Activated CD4-positive, alpha-beta T cell treated with anti-CD3 and anti-CD28 coated beads, Interleukin-2, amount 10 ng/mL, durations not matched to agents 7 days and 5 days (primary cell): Measurements from ENCODE around the gene TXNDC2. TPM values are rescaled to one million over a fixed set of nuclear protein-coding genes. Genes with fewer than 3 reads are reported as not detected.
"Not testable (repeated sequence)": the region's sequence is repeated elsewhere in the genome, so short reads cannot be mapped to it uniquely, and the experiment has no call there.

Experiments
- CTCF ChIA-PET: fragments of 350-600 bp; sonication (Branson Sonifier 250); formaldehyde crosslinking; loops from one replicate; lab custom pipeline; 2021; ENCODE audit warnings: antibody characterized with exemption; lab: Charles Lee
- POLR2A ChIA-PET: fragments of 350-600 bp; sonication (Branson Sonifier 250); formaldehyde crosslinking; loops from one replicate; lab custom pipeline; 2021; ENCODE audit warnings: antibody characterized with exemption; lab: Charles Lee
- DNase-seq: peaks from one replicate; pipeline ENCODE4 v3.0.0-alpha.2; 2020
- H3K27ac Mint-ChIP-seq: one replicate; pipeline ENCODE4 v1.8.0; 2021; ENCODE audit warnings: mild to moderate bottlenecking, moderate library complexity, mixed read lengths
- H3K27me3 Mint-ChIP-seq: one replicate; pipeline ENCODE4 v1.8.0; 2021; ENCODE audit warnings: mixed read lengths
- H3K36me3 Mint-ChIP-seq: one replicate; pipeline ENCODE4 v1.8.0; 2021; ENCODE audit warnings: low read depth, mixed read lengths
- H3K4me1 Mint-ChIP-seq: one replicate; pipeline ENCODE4 v1.8.0; 2021; ENCODE audit warnings: mixed read lengths
- H3K4me3 Mint-ChIP-seq: one replicate; pipeline ENCODE4 v1.8.0; 2021; ENCODE audit warnings: mild to moderate bottlenecking, moderate library complexity, mixed read lengths
- H3K9me3 Mint-ChIP-seq: one replicate; pipeline ENCODE4 v1.8.0; 2021; ENCODE audit warnings: mixed read lengths
- total RNA-seq, 2 experiments: library from RNA; stranded (reverse); gene quantifications; one replicate each; pipeline ENCODE4 v1.2.3, GENCODE V29; 2021

TXNDC2 gene
- total RNA-seq, 2 experiments from 2014 or later: not detected

- H3K27ac Mint-ChIP-seq, H3K4me3 Mint-ChIP-seq, DNase-seq, POLR2A ChIA-PET, H3K9me3 Mint-ChIP-seq, H3K36me3 Mint-ChIP-seq, H3K27me3 Mint-ChIP-seq: not testable (repeated sequence)
- CTCF ChIA-PET: interaction anchor here (1.4 to 1.7 kb wide), 3 partner anchors 11 to 17 kb away, joined by 3 to 6 read pairs (median 6); partner anchors contain the start of gene VAPA
- H3K4me1 Mint-ChIP-seq: peaks cover 12% of the 10 kb centered on the region
Observed at GRCh38 chr18:9897787-9898291, 12.1 kb downstream of the TXNDC2 start.

GRCh38 chr18:9898792-9899549 is 13.2 kb downstream of the TXNDC2 start:
- H3K9me3 Mint-ChIP-seq: no peaks in the 10 kb centered on the region
- no peaks in the 10 kb centered on the region for H3K27me3 Mint-ChIP-seq
- H3K27ac Mint-ChIP-seq: no peak overlapping the region
- no peaks in the 10 kb centered on the region for H3K36me3 Mint-ChIP-seq
- H3K4me3 Mint-ChIP-seq: no peak overlapping the region
- POLR2A ChIA-PET: no interaction called here
- CTCF ChIA-PET: interaction anchor here (0.6 to 1.7 kb wide), 8 partner anchors 9 to 1401 kb away, joined by 3 to 6 read pairs (median 4); partner anchors contain the start of gene VAPA
- DNase-seq: no peak
- peaks cover 12% of the 10 kb centered on the region for H3K4me1 Mint-ChIP-seq

GRCh38 chr18:9899550-9899930 is 13.8 kb downstream of the TXNDC2 start:
- H3K4me3 Mint-ChIP-seq, H3K27me3 Mint-ChIP-seq, H3K36me3 Mint-ChIP-seq, H3K4me1 Mint-ChIP-seq, POLR2A ChIA-PET, H3K9me3 Mint-ChIP-seq, DNase-seq, H3K27ac Mint-ChIP-seq: not testable (repeated sequence)
- CTCF ChIA-PET: interaction anchor here (0.7 to 1.7 kb wide), 5 partner anchors 9 to 162 kb away, joined by 3 to 6 read pairs (median 5); partner anchors contain the start of gene VAPA

GRCh38 chr18:9900699-9901098 is 14.9 kb downstream of the TXNDC2 start:
- POLR2A ChIA-PET: no interaction called here
- peaks cover 1% of the 10 kb centered on the region for H3K4me1 Mint-ChIP-seq
- DNase-seq: no peak
- no peaks in the 10 kb centered on the region for H3K36me3 Mint-ChIP-seq
- CTCF ChIA-PET: no interaction called here
- no peaks in the 10 kb centered on the region for H3K9me3 Mint-ChIP-seq
- peaks cover 4% of the 10 kb centered on the region for H3K27me3 Mint-ChIP-seq
- H3K4me3 Mint-ChIP-seq: no peak overlapping the region
- H3K27ac Mint-ChIP-seq: no peak overlapping the region

GRCh38 chr18:9901377-9901776 is 15.6 kb downstream of the TXNDC2 start:
- POLR2A ChIA-PET: no interaction called here

GRCh38 chr18:9902264-9902663 is 16.5 kb downstream of the TXNDC2 start:
- H3K36me3 Mint-ChIP-seq, H3K27ac Mint-ChIP-seq, DNase-seq, H3K4me1 Mint-ChIP-seq, H3K4me3 Mint-ChIP-seq, H3K9me3 Mint-ChIP-seq, H3K27me3 Mint-ChIP-seq: not testable (repeated sequence)
- POLR2A ChIA-PET: interaction anchor here (0.7 kb wide), 1 partner anchor 142 kb away, joined by 7 read pairs; no protein-coding TSS in a partner anchor
- CTCF ChIA-PET: interaction anchor here (0.6 kb wide), 1 partner anchor 132 kb away, joined by 4 read pairs; no protein-coding TSS in a partner anchor

More at GRCh38 chr18:9901377-9901776, 15.6 kb downstream of the TXNDC2 start:
- no peak overlapping the region for H3K4me3 Mint-ChIP-seq
- CTCF ChIA-PET: no interaction called here
- peaks cover 9% of the 10 kb centered on the region for H3K27me3 Mint-ChIP-seq
- no peaks in the 10 kb centered on the region for H3K36me3 Mint-ChIP-seq
- H3K27ac Mint-ChIP-seq: no peak overlapping the region
- DNase-seq: no peak
- no peaks in the 10 kb centered on the region for H3K9me3 Mint-ChIP-seq
- peaks cover 1% of the 10 kb centered on the region for H3K4me1 Mint-ChIP-seq

- Mint-ChIP-seq H3K36me3 (no peaks in the 10 kb centered on the region), H3K4me3 (no peak overlapping the region), H3K9me3 (no peaks in the 10 kb centered on the region), H3K27ac (no peak overlapping the region), H3K27me3 (peaks cover 12% of the 10 kb centered on the region), H3K4me1 (peaks cover 1% of the 10 kb centered on the region)
- POLR2A ChIA-PET: no interaction called here
- CTCF ChIA-PET: no interaction called here
- DNase-seq: no peak
Observed at GRCh38 chr18:9902832-9903231, 17.1 kb downstream of the TXNDC2 start.

- POLR2A ChIA-PET: no interaction called here
- peaks cover 30% of the 10 kb centered on the region for H3K27me3 Mint-ChIP-seq
- no peak overlapping the region for H3K4me3 Mint-ChIP-seq
- no peaks in the 10 kb centered on the region for H3K9me3 Mint-ChIP-seq
- no peaks in the 10 kb centered on the region for H3K4me1 Mint-ChIP-seq
- no peak overlapping the region for H3K27ac Mint-ChIP-seq
- H3K36me3 Mint-ChIP-seq: no peaks in the 10 kb centered on the region
- DNase-seq: no peak
- CTCF ChIA-PET: interaction anchor here (1.2 kb wide), 1 partner anchor 17 kb away, joined by 5 read pairs; no protein-coding TSS in a partner anchor
Observed at GRCh38 chr18:9905401-9905922, 19.7 kb downstream of the TXNDC2 start.

GRCh38 chr18:9906481-9906880 is 20.7 kb downstream of the TXNDC2 start:
- H3K27me3 Mint-ChIP-seq: peaks cover 34% of the 10 kb centered on the region
- H3K4me1 Mint-ChIP-seq: no peaks in the 10 kb centered on the region
- DNase-seq: no peak
- POLR2A ChIA-PET: no interaction called here
- H3K36me3 Mint-ChIP-seq: no peaks in the 10 kb centered on the region
- CTCF ChIA-PET: no interaction called here
- no peak overlapping the region for H3K4me3 Mint-ChIP-seq
- H3K9me3 Mint-ChIP-seq: no peaks in the 10 kb centered on the region
- no peak overlapping the region for H3K27ac Mint-ChIP-seq

GRCh38 chr18:9907867-9908266 is 22.1 kb downstream of the TXNDC2 start:
- POLR2A ChIA-PET: no interaction called here
- peaks cover 5% of the 10 kb centered on the region for H3K4me1 Mint-ChIP-seq
- DNase-seq: no peak
- H3K9me3 Mint-ChIP-seq: no peaks in the 10 kb centered on the region
- H3K27ac Mint-ChIP-seq: no peak overlapping the region
- H3K27me3 Mint-ChIP-seq: peaks cover 34% of the 10 kb centered on the region
- no peak overlapping the region for H3K4me3 Mint-ChIP-seq
- CTCF ChIA-PET: interaction anchor here (1.3 kb wide), 1 partner anchor 9 kb away, joined by 5 read pairs; no protein-coding TSS in a partner anchor
- H3K36me3 Mint-ChIP-seq: no peaks in the 10 kb centered on the region

GRCh38 chr18:9910071-9910470 is 24.3 kb downstream of the TXNDC2 start:
- no peak overlapping the region for H3K4me3 Mint-ChIP-seq
- CTCF ChIA-PET: interaction anchor here (0.6 kb wide), 2 partner anchors 38 to 545 kb away, joined by 3 read pairs; no protein-coding TSS in a partner anchor
- H3K4me1 Mint-ChIP-seq: peaks cover 12% of the 10 kb centered on the region
- no peaks in the 10 kb centered on the region for H3K36me3 Mint-ChIP-seq
- no peak overlapping the region for H3K27ac Mint-ChIP-seq
- POLR2A ChIA-PET: no interaction called here
- DNase-seq: no peak
- H3K27me3 Mint-ChIP-seq: peaks cover 32% of the 10 kb centered on the region
- H3K9me3 Mint-ChIP-seq: no peaks in the 10 kb centered on the region

GRCh38 chr18:9910661-9911060 is 24.9 kb downstream of the TXNDC2 start:
- Mint-ChIP-seq H3K4me1 (peaks cover 18% of the 10 kb centered on the region), H3K27me3 (peaks cover 30% of the 10 kb centered on the region), H3K9me3 (no peaks in the 10 kb centered on the region), H3K36me3 (no peaks in the 10 kb centered on the region), H3K4me3 (no peak overlapping the region), H3K27ac (no peak overlapping the region)
- ChIA-PET POLR2A (no interaction called here), CTCF (interaction anchor here (0.6 kb wide), 2 partner anchors 37 to 545 kb away, joined by 3 read pairs; no protein-coding TSS in a partner anchor)
- DNase-seq: no peak

- no peak overlapping the region for H3K27ac Mint-ChIP-seq
- peaks cover 23% of the 10 kb centered on the region for H3K4me1 Mint-ChIP-seq
- no peak for DNase-seq
- no peak overlapping the region for H3K4me3 Mint-ChIP-seq
- CTCF ChIA-PET: interaction anchor here (0.9 kb wide), 1 partner anchor 22 kb away, joined by 3 read pairs; no protein-coding TSS in a partner anchor
- no peaks in the 10 kb centered on the region for H3K36me3 Mint-ChIP-seq
- POLR2A ChIA-PET: no interaction called here
- H3K9me3 Mint-ChIP-seq: no peaks in the 10 kb centered on the region
- H3K27me3 Mint-ChIP-seq: peaks cover 25% of the 10 kb centered on the region
Observed at GRCh38 chr18:9911226-9911625, 25.5 kb downstream of the TXNDC2 start.
